OCI-LY1 (cell line): ENCODE measurements around the gene SPAG9.

Source experiments
- H2AFZ ChIP-seq: fragments of 200-600 bp; sonication (generic), shearing (Covaris generic); 2 replicates; pipeline ENCODE4 v1.6.0; 2014; ENCODE audit warnings: antibody characterized with exemption, mild to moderate bottlenecking, low read length
- H3F3A ChIP-seq: fragments of 200-600 bp; sonication (generic), shearing (Covaris generic); 2 replicates; pipeline ENCODE4 v1.6.0; 2014; ENCODE audit warnings: mild to moderate bottlenecking, antibody characterized with exemption, low read length, moderate library complexity; ENCODE audit not compliant: insufficient read depth
- H3K27ac ChIP-seq: fragments of 200-600 bp; sonication (generic); 2 replicates; pipeline ENCODE4 v1.5.1; 2014; ENCODE audit warnings: low read length, mixed run types, mild to moderate bottlenecking, low read depth; ENCODE audit not compliant: poor library complexity, severe bottlenecking
- H3K27me3 ChIP-seq: fragments of 200-600 bp; sonication (generic); 2 replicates; pipeline ENCODE4 v1.6.0; 2014; ENCODE audit warnings: antibody characterized with exemption, mild to moderate bottlenecking, low read length, moderate library complexity; ENCODE audit not compliant: insufficient read depth
- H3K36me3 ChIP-seq: fragments of 200-600 bp; sonication (generic); 2 replicates; pipeline ENCODE4 v1.6.1; 2014; ENCODE audit warnings: mild to moderate bottlenecking, antibody characterized with exemption, low read length, moderate library complexity, mixed read lengths; ENCODE audit not compliant: insufficient read depth
- H3K4me1 ChIP-seq: fragments of 200-600 bp; sonication (generic); 2 replicates; pipeline ENCODE4 v1.5.1; 2014; ENCODE audit warnings: mild to moderate bottlenecking, low read length, moderate library complexity; ENCODE audit not compliant: insufficient read depth, severe bottlenecking
- H3K4me2 ChIP-seq: fragments of 200-600 bp; sonication (generic), shearing (Covaris generic); 2 replicates; pipeline ENCODE4 v1.6.1; 2014; ENCODE audit warnings: low read length
- H3K4me3 ChIP-seq: fragments of 200-600 bp; sonication (generic); 2 replicates; pipeline ENCODE4 v1.5.1; 2014; ENCODE audit warnings: low read length, low read depth, mild to moderate bottlenecking, mixed read lengths; ENCODE audit not compliant: poor library complexity, severe bottlenecking
- H3K79me2 ChIP-seq: fragments of 200-600 bp; shearing (Covaris generic); 2 replicates; pipeline ENCODE4 v1.6.1; 2016; ENCODE audit warnings: mixed run types, low read length, mixed read lengths; ENCODE audit not compliant: insufficient read depth
- H3K9ac ChIP-seq: fragments of 200-600 bp; sonication (generic), shearing (Covaris generic); 2 replicates; pipeline ENCODE4 v1.6.1; 2014; ENCODE audit warnings: mild to moderate bottlenecking, low read length, mixed read lengths
- H3K9me2 ChIP-seq: fragments of 200-600 bp; sonication (generic), shearing (Covaris generic); 2 replicates; pipeline ENCODE4 v1.6.1; 2014; ENCODE audit warnings: low read depth, mild to moderate bottlenecking, low read length, mixed read lengths
- H3K9me3 ChIP-seq: fragments of 200-600 bp; shearing (Covaris generic); 2 replicates; pipeline ENCODE4 v1.6.1; 2014; ENCODE audit warnings: low read length, mixed read lengths
- H4K20me1 ChIP-seq: fragments of 200-600 bp; sonication (generic), shearing (Covaris generic); 2 replicates; pipeline ENCODE4 v1.6.0; 2016; ENCODE audit warnings: mild to moderate bottlenecking, low read length; ENCODE audit not compliant: insufficient read depth
- EZH2 ChIP-seq: fragments of 200-600 bp; sonication (generic), shearing (Covaris generic); IDR thresholded peaks from 2 replicates; pipeline ENCODE4 v1.8.0; 2017; ENCODE audit warnings: borderline replicate concordance, mixed run types, mild to moderate bottlenecking, antibody characterized with exemption, low read length, moderate library complexity, mixed read lengths
- TF ChIP-seq, protein P1 (sequence below): fragments of 200-600 bp; sonication (generic), shearing (Covaris generic); IDR thresholded peaks from 2 replicates; pipeline ENCODE4 v1.5.1; 2017; ENCODE audit warnings: mild to moderate bottlenecking, antibody characterized with exemption, low read length, moderate library complexity, mixed read lengths

The SPAG9 gene

GRCh38 chr17:50916708-50917417, 203.8 kb downstream of the SPAG9 start:
- Histone ChIP-seq H3K27ac (no peak overlapping the region), H3K9ac (no peak overlapping the region), H3K4me1 (peaks cover 17% of the 10 kb centered on the region), H2AFZ (no peak overlapping the region), H3K36me3 (no peaks in the 10 kb centered on the region), H3K27me3 (no peaks in the 10 kb centered on the region), H3F3A (no peaks in the 10 kb centered on the region), H3K9me3 (no peaks in the 10 kb centered on the region), H3K4me2 (no peak overlapping the region), H3K9me2 (no peaks in the 10 kb centered on the region), H3K79me2 (no peaks in the 10 kb centered on the region), H3K4me3 (no peak overlapping the region), H4K20me1 (no peaks in the 10 kb centered on the region)
- TF ChIP-seq EZH2: no peak
- TF ChIP-seq, protein P1, sequence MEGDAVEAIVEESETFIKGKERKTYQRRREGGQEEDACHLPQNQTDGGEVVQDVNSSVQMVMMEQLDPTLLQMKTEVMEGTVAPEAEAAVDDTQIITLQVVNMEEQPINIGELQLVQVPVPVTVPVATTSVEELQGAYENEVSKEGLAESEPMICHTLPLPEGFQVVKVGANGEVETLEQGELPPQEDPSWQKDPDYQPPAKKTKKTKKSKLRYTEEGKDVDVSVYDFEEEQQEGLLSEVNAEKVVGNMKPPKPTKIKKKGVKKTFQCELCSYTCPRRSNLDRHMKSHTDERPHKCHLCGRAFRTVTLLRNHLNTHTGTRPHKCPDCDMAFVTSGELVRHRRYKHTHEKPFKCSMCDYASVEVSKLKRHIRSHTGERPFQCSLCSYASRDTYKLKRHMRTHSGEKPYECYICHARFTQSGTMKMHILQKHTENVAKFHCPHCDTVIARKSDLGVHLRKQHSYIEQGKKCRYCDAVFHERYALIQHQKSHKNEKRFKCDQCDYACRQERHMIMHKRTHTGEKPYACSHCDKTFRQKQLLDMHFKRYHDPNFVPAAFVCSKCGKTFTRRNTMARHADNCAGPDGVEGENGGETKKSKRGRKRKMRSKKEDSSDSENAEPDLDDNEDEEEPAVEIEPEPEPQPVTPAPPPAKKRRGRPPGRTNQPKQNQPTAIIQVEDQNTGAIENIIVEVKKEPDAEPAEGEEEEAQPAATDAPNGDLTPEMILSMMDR: no peak

GRCh38 chr17:50916026-50916707, 204.5 kb downstream of the SPAG9 start:
- no peak overlapping the region for H2AFZ ChIP-seq
- H3F3A ChIP-seq: no peaks in the 10 kb centered on the region
- no peaks in the 10 kb centered on the region for H3K79me2 ChIP-seq
- H4K20me1 ChIP-seq: no peaks in the 10 kb centered on the region
- no peak overlapping the region for H3K4me2 ChIP-seq
- no peak overlapping the region for H3K27ac ChIP-seq
- no peaks in the 10 kb centered on the region for H3K9me3 ChIP-seq
- no peaks in the 10 kb centered on the region for H3K27me3 ChIP-seq
- H3K4me1 ChIP-seq: peaks cover 17% of the 10 kb centered on the region
- no peaks in the 10 kb centered on the region for H3K9me2 ChIP-seq
- TF ChIP-seq, protein P1: no peak
- TF ChIP-seq EZH2: no peak
- no peak overlapping the region for H3K4me3 ChIP-seq
- H3K9ac ChIP-seq: no peak overlapping the region
- no peaks in the 10 kb centered on the region for H3K36me3 ChIP-seq

DNA sequence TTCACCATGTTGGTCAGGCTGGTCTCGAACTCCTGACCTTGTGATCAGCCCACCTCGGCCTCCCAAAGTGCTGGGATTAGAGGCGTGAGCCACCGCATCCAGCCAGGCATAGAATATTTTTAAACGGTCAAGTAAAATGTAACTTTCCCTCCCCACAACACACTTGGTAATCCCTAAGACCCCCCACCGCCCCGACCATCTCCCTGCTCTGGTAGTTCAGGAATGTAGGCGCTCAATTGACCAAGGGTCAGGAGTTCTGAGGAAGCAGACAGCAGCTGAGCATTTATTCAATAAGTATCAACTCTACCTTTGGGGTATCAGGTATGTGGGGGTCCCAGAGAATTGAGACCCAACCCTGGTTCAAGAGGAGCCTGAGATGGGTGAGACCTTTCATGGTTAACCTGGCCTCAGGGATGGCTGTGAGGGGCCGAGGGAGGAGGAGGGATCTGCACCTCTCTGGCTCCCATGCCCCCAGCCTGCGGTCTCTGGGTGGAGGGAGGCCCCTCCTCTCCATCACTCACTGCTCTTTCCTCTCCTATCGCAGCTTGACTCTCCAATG, 206.1 kb downstream of the SPAG9 start:
- no peak for TF ChIP-seq EZH2
- TF ChIP-seq, protein P1: no peak
- Histone ChIP-seq H3K9ac (no peak overlapping the region), H3K27ac (no peak overlapping the region)

More for the DNA sequence above, 206.1 kb downstream of the SPAG9 start:
- Histone ChIP-seq H2AFZ (no peak overlapping the region), H3K79me2 (no peaks in the 10 kb centered on the region), H3K9me2 (no peaks in the 10 kb centered on the region), H3K4me2 (no peak overlapping the region), H3F3A (no peaks in the 10 kb centered on the region), H3K4me3 (no peak overlapping the region), H4K20me1 (no peaks in the 10 kb centered on the region), H3K27me3 (no peaks in the 10 kb centered on the region), H3K4me1 (peaks cover 12% of the 10 kb centered on the region), H3K36me3 (no peaks in the 10 kb centered on the region), H3K9me3 (no peaks in the 10 kb centered on the region)
